ENCODE measurements around the gene NFIB. TPM values are rescaled to one million over a fixed set of nuclear protein-coding genes. Genes with fewer than 3 reads are reported as not detected.

Gene NFIB
- total RNA-seq, 2 donors from 2014 or later = 131 to 165 TPM

- no peak overlapping the region for H3K4me3 ChIP-seq
- no peaks in the 10 kb centered on the region for H3K9me3 ChIP-seq
- DNase-seq (ENCODE audit: low spot score) = no peak
- TF ChIP-seq, protein P1, sequence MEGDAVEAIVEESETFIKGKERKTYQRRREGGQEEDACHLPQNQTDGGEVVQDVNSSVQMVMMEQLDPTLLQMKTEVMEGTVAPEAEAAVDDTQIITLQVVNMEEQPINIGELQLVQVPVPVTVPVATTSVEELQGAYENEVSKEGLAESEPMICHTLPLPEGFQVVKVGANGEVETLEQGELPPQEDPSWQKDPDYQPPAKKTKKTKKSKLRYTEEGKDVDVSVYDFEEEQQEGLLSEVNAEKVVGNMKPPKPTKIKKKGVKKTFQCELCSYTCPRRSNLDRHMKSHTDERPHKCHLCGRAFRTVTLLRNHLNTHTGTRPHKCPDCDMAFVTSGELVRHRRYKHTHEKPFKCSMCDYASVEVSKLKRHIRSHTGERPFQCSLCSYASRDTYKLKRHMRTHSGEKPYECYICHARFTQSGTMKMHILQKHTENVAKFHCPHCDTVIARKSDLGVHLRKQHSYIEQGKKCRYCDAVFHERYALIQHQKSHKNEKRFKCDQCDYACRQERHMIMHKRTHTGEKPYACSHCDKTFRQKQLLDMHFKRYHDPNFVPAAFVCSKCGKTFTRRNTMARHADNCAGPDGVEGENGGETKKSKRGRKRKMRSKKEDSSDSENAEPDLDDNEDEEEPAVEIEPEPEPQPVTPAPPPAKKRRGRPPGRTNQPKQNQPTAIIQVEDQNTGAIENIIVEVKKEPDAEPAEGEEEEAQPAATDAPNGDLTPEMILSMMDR (IDR thresholded peaks at IDR 0.05) = no peak
- no peak for TF ChIP-seq POLR2AphosphoS5 (IDR thresholded peaks at IDR 0.05)
- no peak for TF ChIP-seq POLR2A (IDR thresholded peaks at IDR 0.05)
- 83% methylated on average over 5 of the region's 5 CpGs for whole genome bisulfite sequencing
- no peaks in the 10 kb centered on the region for H3K27me3 ChIP-seq (replicated peaks; ENCODE audit: insufficient read depth)
- intact Hi-C loops (cut with DNase I) = no loop called here
- H3K27ac ChIP-seq = no peak overlapping the region
- H3K36me3 ChIP-seq = no peaks in the 10 kb centered on the region
- no peaks in the 10 kb centered on the region for H3K4me1 ChIP-seq (replicated peaks)
These were observed 242.5 kb downstream of the NFIB start for GRCh38 chr9:14071484-14071883.

- TF ChIP-seq POLR2AphosphoS5 (IDR thresholded peaks at IDR 0.05) = no peak
- TF ChIP-seq POLR2A (IDR thresholded peaks at IDR 0.05) = no peak
- TF ChIP-seq, protein P1 (IDR thresholded peaks at IDR 0.05) = no peak
- no peaks in the 10 kb centered on the region for H3K9me3 ChIP-seq
These were observed 245.3 kb downstream of the NFIB start for GRCh38 chr9:14068690-14069089.

DNA sequence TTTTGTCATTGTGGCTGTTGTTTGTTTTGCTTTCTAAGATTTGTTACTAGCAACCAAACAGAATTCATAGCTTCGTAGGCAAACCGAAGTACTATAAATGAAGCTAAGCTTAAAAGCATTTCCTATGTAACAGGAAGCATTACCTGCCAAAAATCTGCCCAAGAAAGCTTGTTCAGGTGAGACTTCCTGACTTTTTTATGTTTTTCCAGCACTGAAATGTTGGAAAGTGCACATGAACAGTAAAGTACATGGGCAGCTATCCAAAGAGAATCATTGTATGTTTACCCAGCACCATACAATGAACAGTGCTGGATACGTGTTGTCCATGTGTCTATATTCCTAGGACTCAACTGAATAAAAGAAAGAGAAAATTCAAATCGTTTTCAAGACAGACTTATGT lies 247.1 kb downstream of the NFIB start:
- H3K4me1 ChIP-seq (replicated peaks) = no peaks in the 10 kb centered on the region
- no peak overlapping the region for H3K4me3 ChIP-seq
- DNase-seq (ENCODE audit: low spot score) = no peak
- H3K36me3 ChIP-seq = no peaks in the 10 kb centered on the region
- 50% methylated on average over 4 of the region's 4 CpGs for WGBS
- TF ChIP-seq, protein P1 (IDR thresholded peaks at IDR 0.05) = no peak
- TF ChIP-seq POLR2AphosphoS5 (IDR thresholded peaks at IDR 0.05) = peak; percentile 36
- intact Hi-C loops (cut with DNase I) = no loop called here
- H3K9me3 ChIP-seq = no peaks in the 10 kb centered on the region
- peak overlapping the region in 1 of 2 donors; percentile 3 for H3K27ac ChIP-seq
- H3K27me3 ChIP-seq (replicated peaks; ENCODE audit: insufficient read depth) = no peaks in the 10 kb centered on the region

More at GRCh38 chr9:14068690-14069089, 245.3 kb downstream of the NFIB start:
- no peaks in the 10 kb centered on the region for H3K27me3 ChIP-seq (replicated peaks; ENCODE audit: insufficient read depth)
- WGBS = 96% methylated on average over 4 of the region's 4 CpGs
- H3K36me3 ChIP-seq = no peaks in the 10 kb centered on the region
- no peak for DNase-seq (ENCODE audit: low spot score)
- H3K4me3 ChIP-seq = no peak overlapping the region
- H3K27ac ChIP-seq = no peak overlapping the region
- intact Hi-C loops (cut with DNase I) = no loop called here
- H3K4me1 ChIP-seq (replicated peaks) = no peaks in the 10 kb centered on the region

- TF ChIP-seq POLR2AphosphoS5 (IDR thresholded peaks at IDR 0.05) (no peak), POLR2A (IDR thresholded peaks at IDR 0.05) (no peak)
- TF ChIP-seq, protein P1 (IDR thresholded peaks at IDR 0.05) = no peak
- WGBS = 96% methylated on average over 4 of the region's 4 CpGs
- Histone ChIP-seq H3K9me3 (no peaks in the 10 kb centered on the region), H3K4me3 (no peak overlapping the region), H3K27me3 (replicated peaks; ENCODE audit: insufficient read depth) (no peaks in the 10 kb centered on the region), H3K27ac (no peak overlapping the region), H3K36me3 (no peaks in the 10 kb centered on the region), H3K4me1 (replicated peaks) (no peaks in the 10 kb centered on the region)
- DNase-seq (ENCODE audit: low spot score) = no peak
- intact Hi-C loops (cut with DNase I) = no loop called here
These were observed 247.9 kb downstream of the NFIB start for GRCh38 chr9:14066032-14066431.

- Histone ChIP-seq H3K27ac (no peak overlapping the region), H3K27me3 (replicated peaks; ENCODE audit: insufficient read depth) (no peaks in the 10 kb centered on the region), H3K9me3 (no peaks in the 10 kb centered on the region), H3K4me3 (no peak overlapping the region), H3K4me1 (replicated peaks) (no peaks in the 10 kb centered on the region), H3K36me3 (no peaks in the 10 kb centered on the region)
- TF ChIP-seq, protein P1 (IDR thresholded peaks at IDR 0.05) = no peak
- TF ChIP-seq POLR2AphosphoS5 (IDR thresholded peaks at IDR 0.05) (no peak), POLR2A (IDR thresholded peaks at IDR 0.05) (no peak)
- intact Hi-C loops (cut with DNase I) = no loop called here
- 93% methylated on average over 2 of the region's 2 CpGs for WGBS
- DNase-seq (ENCODE audit: low spot score) = no peak
These were observed 249.0 kb downstream of the NFIB start for GRCh38 chr9:14064940-14065339.
